ENCODE results near the gene PKP4.

GRCh38 chr2:158635961-158636601 lies 179.3 kb downstream of the PKP4 start:
- TF ChIP-seq CTCF (IDR thresholded peaks at IDR 0.05) = no peak
- TF ChIP-seq EZH2 (IDR thresholded peaks at IDR 0.05) = no peak
